Retinal pigment epithelial cell (primary cell): Measurements from ENCODE around the gene DZANK1.

Source experiments
- DNase-seq: peaks from one replicate; pipeline ENCODE4 v3.0.0-alpha.2; 2010; ENCODE audit warnings: low read depth
- H3K4me3 ChIP-seq: 2 replicates; pipeline ENCODE4 v1.5.1; 2011; ENCODE audit warnings: mild to moderate bottlenecking, low read length, control low read depth, moderate library complexity
- CTCF ChIP-seq: conservative IDR thresholded peaks from 2 replicates; pipeline ENCODE4 v1.5.1; 2011; ENCODE audit warnings: low read depth, low read length, control low read depth, inconsistent platforms

The DZANK1 gene

GRCh38 chr20:18440403-18440802 is 26.4 kb downstream of the DZANK1 start:
- no peak for DNase-seq
- H3K4me3 ChIP-seq, result no peak overlapping the region
- no peak for TF ChIP-seq CTCF

GRCh38 chr20:18436847-18437246 is 30.0 kb downstream of the DZANK1 start:
- TF ChIP-seq CTCF, result no peak
- H3K4me3 ChIP-seq, result no peak overlapping the region
- no peak for DNase-seq

GRCh38 chr20:18431206-18431605 is 35.6 kb downstream of the DZANK1 start:
- no peak for TF ChIP-seq CTCF
- no peak overlapping the region for H3K4me3 ChIP-seq
- DNase-seq, result no peak

- TF ChIP-seq CTCF, result no peak
- H3K4me3 ChIP-seq, result no peak overlapping the region
- no peak for DNase-seq
Measured at GRCh38 chr20:18430172-18430826, 36.5 kb downstream of the DZANK1 start.

GRCh38 chr20:18428490-18429173 is 38.2 kb downstream of the DZANK1 start:
- no peak overlapping the region for H3K4me3 ChIP-seq
- TF ChIP-seq CTCF, result no peak
- DNase-seq, result peak; percentile 15

GRCh38 chr20:18427214-18427613 is 39.6 kb downstream of the DZANK1 start:
- no peak overlapping the region for H3K4me3 ChIP-seq
- TF ChIP-seq CTCF, result no peak
- DNase-seq, result no peak

- TF ChIP-seq CTCF, result no peak
- no peak for DNase-seq
Measured at GRCh38 chr20:18421608-18422007, 45.2 kb downstream of the DZANK1 start.

More at GRCh38 chr20:18421608-18422007, 45.2 kb downstream of the DZANK1 start:
- H3K4me3 ChIP-seq, result no peak overlapping the region
